ENCODE data around the gene ANXA2R. TPM values are rescaled to one million over a fixed set of nuclear protein-coding genes. Genes with fewer than 3 reads are reported as not detected.

The ANXA2R gene
- total RNA-seq, 1 donor from 2014 or later = 1.2 TPM

Other genes starting within 250 kb of the ANXA2R start
- 297 TPM for gene SELENOP, start 228.4 kb downstream of the ANXA2R start, total RNA-seq
- 14.5 TPM for gene ZNF131, start 80.6 kb upstream of the ANXA2R start, total RNA-seq
- gene NIM1K, start 151.9 kb upstream of the ANXA2R start, total RNA-seq = 0.20 TPM

All from left ventricle myocardium superior (tissue), 1 donor.